Sciatic nerve (tissue), 2 donors: ENCODE data around the gene CRADD. TPM values are rescaled to one million over a fixed set of nuclear protein-coding genes. Genes with fewer than 3 reads are reported as not detected.
"Not testable (repeated sequence)": the region's sequence is repeated elsewhere in the genome, so short reads cannot be mapped to it uniquely, and the experiment has no call there.

Experiments used
- ATAC-seq: fragments of 200-7000 bp; cut with Tn5 transposase; one replicate; pipeline ENCODE4 v1.9.1; 2020; ENCODE audit warnings: mild to moderate bottlenecking, moderate library complexity
- DNase-seq: peaks from one replicate; pipeline ENCODE4 v3.0.0-alpha.2; 2020; ENCODE audit warnings: low spot score
- intact Hi-C: fragments of 100-400 bp; cut with DNase I; formaldehyde crosslinking; loops from one replicate; pipeline ENCODE4 v1.14.2; 2022
- total RNA-seq: library from RNA; stranded (reverse); fragmentation: NEBNext Ultra II Directional; extraction: Animal tissue kit (Norgen Biotek cat#: 25700); gene quantifications from one replicate; pipeline ENCODE4 v1.2.1, GENCODE V29; 2021
- donor health status: DM: no; HTN: no; CAD: no.
- donor health status: DM: no; HTN: no; CAD: no.

Gene CRADD
- total RNA-seq, 1 donor from 2014 or later: 20.6 TPM

GRCh38 chr12:93702707-93703315 lies 25.6 kb downstream of the CRADD start:
- intact Hi-C loops: no loop called here

GRCh38 chr12:93704122-93704521 lies 26.9 kb downstream of the CRADD start:
- ATAC-seq: no peak
- intact Hi-C loops: no loop called here
- no peak for DNase-seq

More at GRCh38 chr12:93702707-93703315, 25.6 kb downstream of the CRADD start:
- no peak for DNase-seq
- no peak for ATAC-seq

- ATAC-seq (no peak), DNase-seq (no peak)
- intact Hi-C loops: no loop called here
Observed at GRCh38 chr12:93704625-93705024, 27.4 kb downstream of the CRADD start.

GRCh38 chr12:93705237-93705636 lies 28.1 kb downstream of the CRADD start:
- intact Hi-C loops: no loop called here
- ATAC-seq (no peak), DNase-seq (no peak)

GRCh38 chr12:93706387-93706786 lies 29.2 kb downstream of the CRADD start:
- intact Hi-C loops: no loop called here
- DNase-seq (no peak), ATAC-seq (no peak)

- intact Hi-C loops: no loop called here
- ATAC-seq: no peak
Observed at GRCh38 chr12:93706824-93707223, 29.6 kb downstream of the CRADD start.

GRCh38 chr12:93707836-93708235 lies 30.7 kb downstream of the CRADD start:
- DNase-seq (no peak), ATAC-seq (no peak)
- intact Hi-C loops: no loop called here

More at GRCh38 chr12:93706824-93707223, 29.6 kb downstream of the CRADD start:
- no peak for DNase-seq

- ATAC-seq: no peak
- no peak for DNase-seq
- intact Hi-C loops: no loop called here
Observed at GRCh38 chr12:93708952-93709351, 31.8 kb downstream of the CRADD start.

GRCh38 chr12:93709386-93709785 lies 32.2 kb downstream of the CRADD start:
- intact Hi-C loops: no loop called here
- no peak for ATAC-seq
- DNase-seq: no peak

GRCh38 chr12:93710574-93710926 lies 33.4 kb downstream of the CRADD start:
- ATAC-seq (no peak), DNase-seq (no peak)
- intact Hi-C loops: no loop called here

- ATAC-seq: peak; percentile 53
- intact Hi-C loops, DNase-seq: not testable (repeated sequence)
Observed at GRCh38 chr12:93711502-93711901, 34.3 kb downstream of the CRADD start.

GRCh38 chr12:93712200-93712599 lies 35.0 kb downstream of the CRADD start:
- ATAC-seq (peak; percentile 74), DNase-seq (no peak)
- intact Hi-C loops: no loop called here

GRCh38 chr12:93713060-93713459 lies 35.9 kb downstream of the CRADD start:
- ATAC-seq (no peak), DNase-seq (no peak)
- intact Hi-C loops: no loop called here

GRCh38 chr12:93713800-93714199 lies 36.6 kb downstream of the CRADD start:
- no peak for DNase-seq
- no peak for ATAC-seq
- intact Hi-C loops: no loop called here

GRCh38 chr12:93714382-93714781 lies 37.2 kb downstream of the CRADD start:
- DNase-seq: no peak
- intact Hi-C loops: no loop called here
- ATAC-seq: peak; percentile 54

- intact Hi-C loops: no loop called here
- no peak for ATAC-seq
- no peak for DNase-seq
Observed at GRCh38 chr12:93719710-93720109, 42.5 kb downstream of the CRADD start.

GRCh38 chr12:93720559-93720958 lies 43.4 kb downstream of the CRADD start:
- intact Hi-C loops: no loop called here
- DNase-seq (no peak), ATAC-seq (no peak)

- DNase-seq (no peak), ATAC-seq (no peak)
- intact Hi-C loops: no loop called here
Observed at GRCh38 chr12:93722179-93722578, 45.0 kb downstream of the CRADD start.

GRCh38 chr12:93722835-93723567 lies 45.8 kb downstream of the CRADD start:
- DNase-seq: no peak
- no peak for ATAC-seq
- intact Hi-C loops: no loop called here

GRCh38 chr12:93723568-93723930 lies 46.4 kb downstream of the CRADD start:
- intact Hi-C loops: no loop called here
- DNase-seq: no peak
- ATAC-seq: no peak

- intact Hi-C loops: no loop called here
- ATAC-seq: no peak
Observed at GRCh38 chr12:93725531-93725930, 48.4 kb downstream of the CRADD start.

More at GRCh38 chr12:93725531-93725930, 48.4 kb downstream of the CRADD start:
- DNase-seq: no peak
